GM23338 (cell line): Measurements from ENCODE around the gene IMMP2L. TPM values are rescaled to one million over a fixed set of nuclear protein-coding genes. Genes with fewer than 3 reads are reported as not detected.

ENCODE experiments used
- ATAC-seq: fragments of 200-7000 bp; cut with Tn5 transposase; 3 replicates; pipeline ENCODE4 v1.9.1; 2020
- DNase-seq: peaks from one replicate; pipeline ENCODE4 v3.0.0-alpha.2; 2015; ENCODE audit warnings: low spot score
- H2AFZ ChIP-seq: fragments of 200-600 bp; sonication (generic); 2 replicates; pipeline ENCODE4 v1.8.0; 2016; ENCODE audit warnings: antibody characterized with exemption, mild to moderate bottlenecking, moderate library complexity
- H3F3A ChIP-seq: fragments of 200-600 bp; sonication (generic); replicated peaks from 2 replicates; pipeline ENCODE4 v1.8.0; 2017; ENCODE audit warnings: antibody characterized with exemption, mixed run types, low read depth
- H3K27ac ChIP-seq: fragments of 200-600 bp; sonication (generic); 2 replicates; pipeline ENCODE4 v1.6.1; 2016; ENCODE audit warnings: low read depth
- H3K27me3 ChIP-seq: fragments of 200-600 bp; sonication (generic); 2 replicates; pipeline ENCODE4 v1.8.0; 2016; ENCODE audit warnings: mild to moderate bottlenecking, mixed run types, moderate library complexity; ENCODE audit not compliant: insufficient read depth
- H3K36me3 ChIP-seq: fragments of 200-600 bp; sonication (generic); 2 replicates; pipeline ENCODE4 v1.8.0; 2016; ENCODE audit warnings: mild to moderate bottlenecking; ENCODE audit not compliant: insufficient read depth
- H3K4me1 ChIP-seq: fragments of 200-600 bp; sonication (generic); 2 replicates; pipeline ENCODE4 v1.8.0; 2016; ENCODE audit warnings: mild to moderate bottlenecking, moderate library complexity; ENCODE audit not compliant: insufficient read depth
- H3K4me2 ChIP-seq: fragments of 200-600 bp; sonication (generic); 2 replicates; pipeline ENCODE4 v1.7.1; 2017; ENCODE audit warnings: mixed run types
- H3K4me3 ChIP-seq: fragments of 200-600 bp; sonication (generic); 2 replicates; pipeline ENCODE4 v1.6.1; 2016; ENCODE audit warnings: mixed run types
- H3K79me2 ChIP-seq: fragments of 200-600 bp; sonication (generic); replicated peaks from 2 replicates; pipeline ENCODE4 v1.8.0; 2017; ENCODE audit warnings: mild to moderate bottlenecking; ENCODE audit not compliant: insufficient read depth
- H3K9me2 ChIP-seq: fragments of 200-600 bp; sonication (generic); 2 replicates; pipeline ENCODE4 v1.8.0; 2017; ENCODE audit not compliant: insufficient read depth
- H4K20me1 ChIP-seq: fragments of 200-600 bp; sonication (generic); replicated peaks from 2 replicates; pipeline ENCODE4 v1.8.0; 2017; ENCODE audit warnings: mild to moderate bottlenecking; ENCODE audit not compliant: insufficient read depth
- H3K27ac Mint-ChIP-seq: 2 replicates; pipeline ENCODE4 v1.8.0; 2020; ENCODE audit warnings: inconsistent platforms, mild to moderate bottlenecking, moderate library complexity, mixed read lengths
- H3K27me3 Mint-ChIP-seq: 3 replicates; pipeline ENCODE4 v1.8.0; 2022; ENCODE audit warnings: low read depth, mild to moderate bottlenecking, moderate library complexity, mixed read lengths, inconsistent platforms; ENCODE audit not compliant: insufficient read depth, poor library complexity
- H3K36me3 Mint-ChIP-seq: 3 replicates; pipeline ENCODE4 v1.8.0; 2021; ENCODE audit warnings: low read depth, mild to moderate bottlenecking, inconsistent platforms, moderate library complexity, mixed read lengths
- H3K4me1 Mint-ChIP-seq: 3 replicates; pipeline ENCODE4 v1.8.0; 2020; ENCODE audit warnings: mild to moderate bottlenecking, inconsistent platforms, mixed read lengths
- H3K4me3 Mint-ChIP-seq: 3 replicates; pipeline ENCODE4 v1.8.0; 2021; ENCODE audit warnings: moderate library complexity, mild to moderate bottlenecking, inconsistent platforms, mixed read lengths
- H3K9me3 Mint-ChIP-seq: 3 replicates; pipeline ENCODE4 v1.8.0; 2020; ENCODE audit warnings: moderate library complexity, mild to moderate bottlenecking, inconsistent platforms, mixed read lengths
- CREB1 ChIP-seq: fragments of 250-450 bp; sonication (Bioruptor Pico); IDR thresholded peaks from 2 replicates; pipeline ENCODE4 v1.5.0; 2020; ENCODE audit warnings: low read depth, mild to moderate bottlenecking, moderate library complexity
- CTCF ChIP-seq, 2 experiments: fragments of 200-600 bp in 1 of 2; sonication (generic) in 1 of 2; conservative IDR thresholded peaks; 2 replicates each; pipeline versions ENCODE4 v1.5.1 to v1.6.1; 2016 to 2017; ENCODE audit warnings: antibody characterized with exemption in 2 of 2, low read depth in 2 of 2, mild to moderate bottlenecking in 2 of 2, moderate library complexity in 1 of 2
- EZH2 ChIP-seq: fragments of 200-600 bp; sonication (generic); IDR thresholded peaks from one replicate; pipeline ENCODE4 v1.8.0; 2017; ENCODE audit warnings: antibody characterized with exemption, mild to moderate bottlenecking, low read depth; ENCODE audit not compliant: unreplicated experiment
- EZH2phosphoT487 ChIP-seq: fragments of 200-600 bp; sonication (generic); IDR thresholded peaks from one replicate; pipeline ENCODE4 v1.8.1; 2018; ENCODE audit warnings: antibody characterized with exemption; ENCODE audit not compliant: unreplicated experiment
- JUNB ChIP-seq: IDR thresholded peaks from one replicate; pipeline ENCODE4 v1.6.1; 2016; ENCODE audit warnings: antibody characterized with exemption; ENCODE audit not compliant: unreplicated experiment
- NANOG ChIP-seq: IDR thresholded peaks from 2 replicates; pipeline ENCODE4 v1.6.1; 2016; ENCODE audit warnings: antibody characterized with exemption, borderline replicate concordance
- POLR2AphosphoS5 ChIP-seq: IDR thresholded peaks from 2 replicates; pipeline ENCODE4 v1.6.1; 2016; ENCODE audit warnings: antibody characterized with exemption, low read depth
- STAT1 ChIP-seq: IDR thresholded peaks from one replicate; pipeline ENCODE4 v1.6.1; 2016; ENCODE audit warnings: antibody characterized with exemption; ENCODE audit not compliant: unreplicated experiment
- ZNF114 ChIP-seq: fragments of 250-450 bp; sonication (Bioruptor Pico); IDR thresholded peaks from 2 replicates; pipeline ENCODE4 v1.5.0; 2020; ENCODE audit warnings: mild to moderate bottlenecking, moderate library complexity
- ZNF331 ChIP-seq: fragments of 250-450 bp; sonication (Bioruptor Pico); IDR thresholded peaks from 2 replicates; pipeline ENCODE4 v1.5.0; 2020; ENCODE audit warnings: low read depth, mild to moderate bottlenecking, moderate library complexity
- ZNF462 ChIP-seq: fragments of 250-450 bp; sonication (Bioruptor Pico); IDR thresholded peaks from 2 replicates; pipeline ENCODE4 v1.5.0; 2020; ENCODE audit warnings: mild to moderate bottlenecking, moderate library complexity
- polyA plus RNA-seq: library from polyadenylated mRNA; unstranded; fragments of >200 nt; fragmentation: Nextera tagmentation; extraction: Ambion mirVana; gene quantifications from 2 replicates; pipeline ENCODE4 v1.2.1, GENCODE V29; 2016
- total RNA-seq: library from RNA; depleted of rRNA; stranded (reverse); fragments of >200 nt; shearing (Covaris generic); gene quantifications from 2 replicates; pipeline ENCODE4 v1.2.3, GENCODE V29; 2014
- TF ChIP-seq, protein P1 (sequence below): IDR thresholded peaks from one replicate; pipeline ENCODE4 v1.6.1; 2018; ENCODE audit warnings: antibody characterized with exemption; ENCODE audit not compliant: unreplicated experiment
- TF ChIP-seq, protein P2 (sequence below): IDR thresholded peaks from 2 replicates; pipeline ENCODE4 v1.6.1; 2016; ENCODE audit warnings: antibody characterized with exemption

The IMMP2L gene
- total and polyA plus RNA-seq, 2 experiments from 2014 or later = 7.3 to 14.0 TPM

GRCh38 chr7:111370002-111370401 lies 192.3 kb downstream of the IMMP2L start:
- Mint-ChIP-seq H3K9me3 (no peaks in the 10 kb centered on the region), H3K27ac (no peak overlapping the region)
- TF ChIP-seq EZH2phosphoT487 (no peak), EZH2 (no peak), STAT1 (no peak), POLR2AphosphoS5 (no peak), CREB1 (CRISPR knock-in tag) (no peak), JUNB (no peak), ZNF114 (CRISPR knock-in tag) (no peak), CTCF (conservative IDR thresholded peaks at IDR 0.05; ENCODE audit: low read depth in 2 of 2) (no peak), NANOG (no peak), ZNF462 (CRISPR knock-in tag) (no peak), ZNF331 (CRISPR knock-in tag) (no peak)
- TF ChIP-seq, protein P1, sequence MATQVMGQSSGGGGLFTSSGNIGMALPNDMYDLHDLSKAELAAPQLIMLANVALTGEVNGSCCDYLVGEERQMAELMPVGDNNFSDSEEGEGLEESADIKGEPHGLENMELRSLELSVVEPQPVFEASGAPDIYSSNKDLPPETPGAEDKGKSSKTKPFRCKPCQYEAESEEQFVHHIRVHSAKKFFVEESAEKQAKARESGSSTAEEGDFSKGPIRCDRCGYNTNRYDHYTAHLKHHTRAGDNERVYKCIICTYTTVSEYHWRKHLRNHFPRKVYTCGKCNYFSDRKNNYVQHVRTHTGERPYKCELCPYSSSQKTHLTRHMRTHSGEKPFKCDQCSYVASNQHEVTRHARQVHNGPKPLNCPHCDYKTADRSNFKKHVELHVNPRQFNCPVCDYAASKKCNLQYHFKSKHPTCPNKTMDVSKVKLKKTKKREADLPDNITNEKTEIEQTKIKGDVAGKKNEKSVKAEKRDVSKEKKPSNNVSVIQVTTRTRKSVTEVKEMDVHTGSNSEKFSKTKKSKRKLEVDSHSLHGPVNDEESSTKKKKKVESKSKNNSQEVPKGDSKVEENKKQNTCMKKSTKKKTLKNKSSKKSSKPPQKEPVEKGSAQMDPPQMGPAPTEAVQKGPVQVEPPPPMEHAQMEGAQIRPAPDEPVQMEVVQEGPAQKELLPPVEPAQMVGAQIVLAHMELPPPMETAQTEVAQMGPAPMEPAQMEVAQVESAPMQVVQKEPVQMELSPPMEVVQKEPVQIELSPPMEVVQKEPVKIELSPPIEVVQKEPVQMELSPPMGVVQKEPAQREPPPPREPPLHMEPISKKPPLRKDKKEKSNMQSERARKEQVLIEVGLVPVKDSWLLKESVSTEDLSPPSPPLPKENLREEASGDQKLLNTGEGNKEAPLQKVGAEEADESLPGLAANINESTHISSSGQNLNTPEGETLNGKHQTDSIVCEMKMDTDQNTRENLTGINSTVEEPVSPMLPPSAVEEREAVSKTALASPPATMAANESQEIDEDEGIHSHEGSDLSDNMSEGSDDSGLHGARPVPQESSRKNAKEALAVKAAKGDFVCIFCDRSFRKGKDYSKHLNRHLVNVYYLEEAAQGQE = no peak
- TF ChIP-seq, protein P2, sequence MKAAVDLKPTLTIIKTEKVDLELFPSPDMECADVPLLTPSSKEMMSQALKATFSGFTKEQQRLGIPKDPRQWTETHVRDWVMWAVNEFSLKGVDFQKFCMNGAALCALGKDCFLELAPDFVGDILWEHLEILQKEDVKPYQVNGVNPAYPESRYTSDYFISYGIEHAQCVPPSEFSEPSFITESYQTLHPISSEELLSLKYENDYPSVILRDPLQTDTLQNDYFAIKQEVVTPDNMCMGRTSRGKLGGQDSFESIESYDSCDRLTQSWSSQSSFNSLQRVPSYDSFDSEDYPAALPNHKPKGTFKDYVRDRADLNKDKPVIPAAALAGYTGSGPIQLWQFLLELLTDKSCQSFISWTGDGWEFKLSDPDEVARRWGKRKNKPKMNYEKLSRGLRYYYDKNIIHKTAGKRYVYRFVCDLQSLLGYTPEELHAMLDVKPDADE = no peak

More at GRCh38 chr7:111370002-111370401, 192.3 kb downstream of the IMMP2L start:
- H3K36me3 Mint-ChIP-seq = no peaks in the 10 kb centered on the region
- H2AFZ ChIP-seq = no peak overlapping the region
- DNase-seq (no peak), ATAC-seq (no peak)
- H3K4me1 ChIP-seq = no peaks in the 10 kb centered on the region
- no peaks in the 10 kb centered on the region; the same call in 2 of the 3 replicates for H3K4me1 Mint-ChIP-seq
- H3K36me3 ChIP-seq = no peaks in the 10 kb centered on the region
- H3K4me3 Mint-ChIP-seq = no peak overlapping the region
- no peaks in the 10 kb centered on the region for H3K27me3 ChIP-seq
- H3F3A ChIP-seq = no peaks in the 10 kb centered on the region
- no peaks in the 10 kb centered on the region for H3K9me2 ChIP-seq
- H3K27ac ChIP-seq = no peak overlapping the region
- H3K79me2 ChIP-seq = no peaks in the 10 kb centered on the region
- H4K20me1 ChIP-seq = no peaks in the 10 kb centered on the region
- no peak overlapping the region for H3K4me3 ChIP-seq
- H3K27me3 Mint-ChIP-seq = no peaks in the 10 kb centered on the region
- no peak overlapping the region for H3K4me2 ChIP-seq
